IMR-90 (cell line): ENCODE measurements around the gene TWIST2. TPM values are rescaled to one million over a fixed set of nuclear protein-coding genes. Genes with fewer than 3 reads are reported as not detected.

ENCODE experiments used
- ATAC-seq: fragments of 200-7000 bp; cut with Tn5 transposase; 2 replicates; pipeline ENCODE4 v1.9.1; 2020; ENCODE audit warnings: low read depth, mild to moderate bottlenecking, moderate library complexity
- BruUV-seq: library from RNA; stranded (reverse); fragments of 400-500 nt; replicated peaks from 2 replicates; lab custom pipeline; 2021; lab: Mats Ljungman, UMichigan
- CTCF ChIA-PET: fragments of 300-600 bp; formaldehyde crosslinking; extraction: SDS; loops from one replicate; lab custom pipeline; 2021; ENCODE audit warnings: antibody characterized with exemption; lab: Yijun Ruan, JAX
- POLR2A ChIA-PET: fragments of 300-600 bp; sonication (Branson Sonifier 250); formaldehyde crosslinking; loops from one replicate; lab custom pipeline; 2022; ENCODE audit warnings: antibody characterized with exemption; ENCODE audit not compliant: unreplicated experiment; lab: Charles Lee
- DNase-seq: peaks from one replicate; pipeline ENCODE4 v3.0.0; 2013
- H2AFZ ChIP-seq: replicated peaks from 2 replicates; pipeline ENCODE3; 2013; ENCODE audit warnings: low read length, mild to moderate bottlenecking; ENCODE audit not compliant: poor library complexity
- H2AK5ac ChIP-seq: 2 replicates; pipeline ENCODE4 v1.6.1; 2013; ENCODE audit warnings: low read depth, low read length, inconsistent platforms
- H2AK9ac ChIP-seq: replicated peaks from 2 replicates; pipeline ENCODE3; 2013; ENCODE audit warnings: mild to moderate bottlenecking, low read depth, low read length, moderate library complexity; ENCODE audit not compliant: poor library complexity
- H2BK120ac ChIP-seq: 2 replicates; pipeline ENCODE4 v1.6.1; 2013; ENCODE audit warnings: low read depth, low read length, inconsistent platforms
- H2BK15ac ChIP-seq: 3 replicates; pipeline ENCODE4 v1.6.1; 2013; ENCODE audit warnings: low read depth, low read length, inconsistent platforms
- H2BK20ac ChIP-seq: 2 replicates; pipeline ENCODE4 v1.6.1; 2013; ENCODE audit warnings: low read depth, mild to moderate bottlenecking, inconsistent platforms, low read length, moderate library complexity
- H2BK5ac ChIP-seq: 2 replicates; pipeline ENCODE4 v1.6.1; 2013; ENCODE audit warnings: mild to moderate bottlenecking, low read depth, low read length, inconsistent platforms; ENCODE audit not compliant: poor library complexity, severe bottlenecking
- H3K14ac ChIP-seq: replicated peaks from 2 replicates; pipeline ENCODE4 v1.6.1; 2013; ENCODE audit warnings: low read depth, low read length, inconsistent platforms
- H3K18ac ChIP-seq: 2 replicates; pipeline ENCODE4 v1.6.1; 2013; ENCODE audit warnings: low read depth, low read length, control low read depth
- H3K23ac ChIP-seq: 2 replicates; pipeline ENCODE4 v1.6.1; 2013; ENCODE audit warnings: low read depth, low read length, inconsistent platforms
- H3K27ac ChIP-seq: 2 replicates; pipeline ENCODE4 v1.5.1; 2013; ENCODE audit warnings: mild to moderate bottlenecking, control low read depth, low read length; ENCODE audit not compliant: insufficient read depth
- H3K27me3 ChIP-seq: 2 replicates; pipeline ENCODE4 v1.6.1; 2013; ENCODE audit warnings: low read length; ENCODE audit not compliant: control insufficient read depth, insufficient read depth
- H3K36me3 ChIP-seq: 2 replicates; pipeline ENCODE4 v1.6.1; 2013; ENCODE audit warnings: low read length, mixed read lengths; ENCODE audit not compliant: control insufficient read depth, insufficient read depth
- H3K4ac ChIP-seq: 2 replicates; pipeline ENCODE4 v1.6.1; 2013; ENCODE audit warnings: low read depth, low read length, inconsistent platforms
- H3K4me1 ChIP-seq: 2 replicates; pipeline ENCODE4 v1.6.1; 2013; ENCODE audit warnings: low read length, mixed read lengths; ENCODE audit not compliant: control insufficient read depth, insufficient read depth
- H3K4me2 ChIP-seq: 2 replicates; pipeline ENCODE4 v1.6.1; 2013; ENCODE audit warnings: low read depth, mild to moderate bottlenecking, control low read depth, low read length, moderate library complexity
- H3K4me3 ChIP-seq: 2 replicates; pipeline ENCODE4 v1.5.1; 2013; ENCODE audit warnings: low read depth, mild to moderate bottlenecking, control low read depth, low read length, moderate library complexity; ENCODE audit not compliant: insufficient read depth
- H3K56ac ChIP-seq: 2 replicates; pipeline ENCODE4 v1.6.1; 2013; ENCODE audit warnings: low read length, inconsistent platforms; ENCODE audit not compliant: insufficient read depth; ENCODE audit errors: extremely low read depth
- H3K79me1 ChIP-seq, 2 experiments: 2 replicates each; pipeline ENCODE4 v1.6.1; 2013; ENCODE audit warnings: low read length in 2 of 2, inconsistent platforms in 1 of 2, low read depth in 1 of 2
- H3K9ac ChIP-seq: 2 replicates; pipeline ENCODE4 v1.6.1; 2013; ENCODE audit warnings: low read depth, low read length, control low read depth
- H3K9me1 ChIP-seq: 2 replicates; pipeline ENCODE4 v1.6.1; 2013; ENCODE audit warnings: low read length, inconsistent platforms; ENCODE audit not compliant: insufficient read depth
- H3K9me3 ChIP-seq: 2 replicates; pipeline ENCODE4 v1.6.1; 2013; ENCODE audit warnings: low read length; ENCODE audit not compliant: control insufficient read depth, insufficient read depth
- H4K20me1 ChIP-seq: 2 replicates; pipeline ENCODE4 v1.6.1; 2013; ENCODE audit warnings: low read length, inconsistent platforms; ENCODE audit not compliant: insufficient read depth
- H4K5ac ChIP-seq: 2 replicates; pipeline ENCODE4 v1.6.1; 2013; ENCODE audit warnings: mild to moderate bottlenecking, low read depth, low read length, control low read depth
- H4K8ac ChIP-seq, 2 experiments: 2 replicates each; pipeline ENCODE4 v1.6.1; 2013; ENCODE audit warnings: low read depth in 2 of 2, low read length in 2 of 2, control low read depth in 1 of 2, inconsistent platforms in 1 of 2
- H4K91ac ChIP-seq: 2 replicates; pipeline ENCODE4 v1.6.1; 2013; ENCODE audit warnings: low read depth, low read length, inconsistent platforms; ENCODE audit not compliant: insufficient read depth
- BHLHE40 ChIP-seq: fragments of 150-350 bp; IDR thresholded peaks from 2 replicates; pipeline ENCODE4 v1.6.1; 2016; ENCODE audit warnings: mild to moderate bottlenecking, low read depth, low read length
- CHD1 ChIP-seq: IDR thresholded peaks from 2 replicates; pipeline ENCODE4 v1.6.1; 2012; ENCODE audit warnings: low read depth, low read length, improper control_type of control experiment
- FOS ChIP-seq: fragments of 150-350 bp; IDR thresholded peaks from 2 replicates; pipeline ENCODE4 v1.6.1; 2016; ENCODE audit warnings: low read depth, low read length
- MAFK ChIP-seq: IDR thresholded peaks from 2 replicates; pipeline ENCODE4 v1.6.1; 2012; ENCODE audit warnings: low read depth, low read length, improper control_type of control experiment
- MAZ ChIP-seq: IDR thresholded peaks from 2 replicates; pipeline ENCODE4 v1.6.1; 2012; ENCODE audit warnings: low read depth, mild to moderate bottlenecking, low read length, improper control_type of control experiment, moderate library complexity, borderline replicate concordance
- MXI1 ChIP-seq: IDR thresholded peaks from 2 replicates; pipeline ENCODE4 v1.6.1; 2012; ENCODE audit warnings: low read depth, mild to moderate bottlenecking, low read length, moderate library complexity, borderline replicate concordance
- NFE2L2 ChIP-seq: fragments of 150-350 bp; IDR thresholded peaks from 2 replicates; pipeline ENCODE4 v1.6.1; 2016; ENCODE audit warnings: low read depth, mild to moderate bottlenecking, low read length
- POLR2A ChIP-seq: IDR thresholded peaks from 2 replicates; pipeline ENCODE4 v1.6.1; 2012; ENCODE audit warnings: mild to moderate bottlenecking, low read depth, low read length
- RCOR1 ChIP-seq: IDR thresholded peaks from 2 replicates; pipeline ENCODE4 v1.6.1; 2012; ENCODE audit warnings: mild to moderate bottlenecking, low read length, improper control_type of control experiment; ENCODE audit not compliant: insufficient replicate concordance
- RFX5 ChIP-seq: IDR thresholded peaks from 2 replicates; pipeline ENCODE4 v1.8.0; 2012; ENCODE audit warnings: low read depth, mild to moderate bottlenecking, low read length, moderate library complexity
- SMC3 ChIP-seq: fragments of 150-350 bp; IDR thresholded peaks from 2 replicates; pipeline ENCODE4 v1.6.1; 2016; ENCODE audit warnings: low read depth, mild to moderate bottlenecking, antibody characterized with exemption, low read length, moderate library complexity
- WGBS, 2 experiments: methylation state at CpG; one replicate each; pipeline versions ENCODE4 v1.1.5 to v1.1.7; 2013; ENCODE audit warnings: missing lambda C conversion rate in 2 of 2; ENCODE audit not compliant: insufficient read length in 1 of 2; ENCODE audit errors: extremely low coverage in 2 of 2; 5-methylcytosine and 5-hydroxymethylcytosine counted together
- dilution Hi-C: fragments of 300-500 bp; cut with HindIII; formaldehyde crosslinking; loops from one replicate; pipeline ENCODE4 v1.14.3; 2018; ENCODE audit warnings: low sequenced_read_pairs; ENCODE audit not compliant: unreplicated experiment
- in situ Hi-C: fragments of 300-500 bp; cut with MboI; formaldehyde crosslinking; loops from 3 replicates; pipeline ENCODE4 v1.14.3; 2019; ENCODE audit warnings: low sequenced_read_pairs, inconsistent platforms, mixed read lengths
- intact Hi-C: fragments of 100-400 bp; cut with micrococcal nuclease; formaldehyde crosslinking; loops from 2 replicates; pipeline ENCODE4 v1.10.0; 2022
- polyA plus RNA-seq, 3 experiments: library from polyadenylated mRNA; depleted of rRNA; stranded (reverse); fragments of >200 nt; gene quantifications; 2 replicates each; pipeline ENCODE4 v1.2.3, GENCODE V29; 2012; ENCODE audit warnings: low replicate concordance in 1 of 3
- total RNA-seq: library from RNA; depleted of rRNA; stranded (reverse); fragments of >200 nt; gene quantifications from 2 replicates; pipeline ENCODE4 v1.2.3, GENCODE V29; 2012
- TF ChIP-seq, protein P1 (sequence below): conservative IDR thresholded peaks from 2 replicates; pipeline ENCODE4 v1.5.1; 2012; ENCODE audit warnings: mild to moderate bottlenecking, low read depth, low read length, improper control_type of control experiment
- TF ChIP-seq, protein P2 (sequence below): fragments of 150-350 bp; IDR thresholded peaks from 2 replicates; pipeline ENCODE4 v1.6.1; 2016; ENCODE audit warnings: low read depth, mild to moderate bottlenecking, low read length, moderate library complexity, borderline replicate concordance
- TF ChIP-seq, protein P3 (sequence below): fragments of 150-350 bp; IDR thresholded peaks from 2 replicates; pipeline ENCODE4 v1.6.1; 2017; ENCODE audit warnings: mild to moderate bottlenecking, antibody characterized with exemption, low read length, low read depth

TWIST2 gene
- total and polyA plus RNA-seq, 2 of the 4 experiments (the other 2 are of a cell fraction), result 9.3 to 33.6 TPM

DNA sequence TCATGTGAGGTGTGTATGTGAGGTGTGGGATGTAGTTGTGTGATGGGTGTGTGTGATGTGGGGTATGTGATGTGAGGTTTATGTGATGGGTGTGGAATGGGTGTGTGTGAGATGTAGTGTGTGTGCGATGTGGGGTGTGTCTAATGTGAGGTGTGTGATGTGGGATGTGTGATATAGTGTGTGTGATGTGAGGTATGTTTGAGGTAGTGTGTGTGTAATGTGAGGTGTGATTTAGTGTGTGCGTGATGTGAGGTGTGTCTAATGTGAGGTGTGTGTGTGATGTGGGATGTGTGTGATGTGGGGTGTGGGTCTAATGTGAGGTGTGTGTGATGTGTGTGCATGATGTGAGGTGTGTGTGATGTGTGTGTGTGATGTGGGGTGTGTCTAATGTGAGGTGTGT lies 55.3 kb downstream of the TWIST2 start:
- H3K9me1 ChIP-seq, result peaks cover 53% of the 10 kb centered on the region
- DNase-seq, result no peak
- peaks cover 4% of the 10 kb centered on the region; the same call in 1 of the 2 replicates for H3K36me3 ChIP-seq
- WGBS, 2 experiments, result 100% methylated on average over 2 of the region's 2 CpGs
- no peak overlapping the region for H4K8ac ChIP-seq
- POLR2A ChIA-PET, result no interaction called here
- H2BK120ac ChIP-seq, result no peak overlapping the region
- no peak overlapping the region for H3K4me2 ChIP-seq
- intact Hi-C loops, result no loop called here
- peak overlapping the region; percentile 92 for H2BK5ac ChIP-seq
- peak overlapping the region; percentile 88 for H2AK5ac ChIP-seq
- ATAC-seq, result no peak
- H3K4ac ChIP-seq, result 0 out of 2 replicates have a peak overlapping the region, but pooled peaks have one; percentile 19
- peak overlapping the region; percentile 48; the same call in 1 of the 3 replicates for H2BK15ac ChIP-seq
- no TSS peak for BruUV-seq
- H4K91ac ChIP-seq, result no peak overlapping the region
- in situ Hi-C loops, result no loop called here
- peak overlapping the region; percentile 26 for H2AK9ac ChIP-seq
- CTCF ChIA-PET, result no interaction called here
- peaks cover 8% of the 10 kb centered on the region for H3K4me1 ChIP-seq
- no peak overlapping the region for H3K27ac ChIP-seq
- peaks cover 37 to 76% of the 10 kb centered on the region in 2 experiments for H3K79me1 ChIP-seq
- no peak overlapping the region for H4K5ac ChIP-seq
- H4K20me1 ChIP-seq, result peaks cover 41% of the 10 kb centered on the region
- no peak overlapping the region for H2BK20ac ChIP-seq
- no peaks in the 10 kb centered on the region for H3K27me3 ChIP-seq
- H3K56ac ChIP-seq, result no peak overlapping the region
- H3K9me3 ChIP-seq, result no peaks in the 10 kb centered on the region
- peak overlapping the region; percentile 29 for H3K14ac ChIP-seq
- H3K4me3 ChIP-seq, result no peak overlapping the region
- no peak overlapping the region for H3K18ac ChIP-seq
- dilution Hi-C loops, result no loop called here
- no peak overlapping the region for H3K9ac ChIP-seq
- no peak overlapping the region for H2AFZ ChIP-seq
- TF ChIP-seq RCOR1 (no peak), MXI1 (no peak), FOS (no peak), BHLHE40 (no peak), CHD1 (no peak), SMC3 (no peak), NFE2L2 (no peak), MAFK (no peak), RFX5 (no peak), POLR2A (no peak), MAZ (no peak)
- TF ChIP-seq, protein P1, sequence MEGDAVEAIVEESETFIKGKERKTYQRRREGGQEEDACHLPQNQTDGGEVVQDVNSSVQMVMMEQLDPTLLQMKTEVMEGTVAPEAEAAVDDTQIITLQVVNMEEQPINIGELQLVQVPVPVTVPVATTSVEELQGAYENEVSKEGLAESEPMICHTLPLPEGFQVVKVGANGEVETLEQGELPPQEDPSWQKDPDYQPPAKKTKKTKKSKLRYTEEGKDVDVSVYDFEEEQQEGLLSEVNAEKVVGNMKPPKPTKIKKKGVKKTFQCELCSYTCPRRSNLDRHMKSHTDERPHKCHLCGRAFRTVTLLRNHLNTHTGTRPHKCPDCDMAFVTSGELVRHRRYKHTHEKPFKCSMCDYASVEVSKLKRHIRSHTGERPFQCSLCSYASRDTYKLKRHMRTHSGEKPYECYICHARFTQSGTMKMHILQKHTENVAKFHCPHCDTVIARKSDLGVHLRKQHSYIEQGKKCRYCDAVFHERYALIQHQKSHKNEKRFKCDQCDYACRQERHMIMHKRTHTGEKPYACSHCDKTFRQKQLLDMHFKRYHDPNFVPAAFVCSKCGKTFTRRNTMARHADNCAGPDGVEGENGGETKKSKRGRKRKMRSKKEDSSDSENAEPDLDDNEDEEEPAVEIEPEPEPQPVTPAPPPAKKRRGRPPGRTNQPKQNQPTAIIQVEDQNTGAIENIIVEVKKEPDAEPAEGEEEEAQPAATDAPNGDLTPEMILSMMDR, result no peak
- TF ChIP-seq, protein P2, sequence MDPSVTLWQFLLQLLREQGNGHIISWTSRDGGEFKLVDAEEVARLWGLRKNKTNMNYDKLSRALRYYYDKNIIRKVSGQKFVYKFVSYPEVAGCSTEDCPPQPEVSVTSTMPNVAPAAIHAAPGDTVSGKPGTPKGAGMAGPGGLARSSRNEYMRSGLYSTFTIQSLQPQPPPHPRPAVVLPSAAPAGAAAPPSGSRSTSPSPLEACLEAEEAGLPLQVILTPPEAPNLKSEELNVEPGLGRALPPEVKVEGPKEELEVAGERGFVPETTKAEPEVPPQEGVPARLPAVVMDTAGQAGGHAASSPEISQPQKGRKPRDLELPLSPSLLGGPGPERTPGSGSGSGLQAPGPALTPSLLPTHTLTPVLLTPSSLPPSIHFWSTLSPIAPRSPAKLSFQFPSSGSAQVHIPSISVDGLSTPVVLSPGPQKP, result no peak
- TF ChIP-seq, protein P3, sequence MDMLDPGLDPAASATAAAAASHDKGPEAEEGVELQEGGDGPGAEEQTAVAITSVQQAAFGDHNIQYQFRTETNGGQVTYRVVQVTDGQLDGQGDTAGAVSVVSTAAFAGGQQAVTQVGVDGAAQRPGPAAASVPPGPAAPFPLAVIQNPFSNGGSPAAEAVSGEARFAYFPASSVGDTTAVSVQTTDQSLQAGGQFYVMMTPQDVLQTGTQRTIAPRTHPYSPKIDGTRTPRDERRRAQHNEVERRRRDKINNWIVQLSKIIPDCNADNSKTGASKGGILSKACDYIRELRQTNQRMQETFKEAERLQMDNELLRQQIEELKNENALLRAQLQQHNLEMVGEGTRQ, result no peak
- H3K23ac ChIP-seq, result no peak overlapping the region
